CD8-positive, alpha-beta memory T cell (primary cell): ENCODE measurements around the gene WRNIP1. TPM values are rescaled to one million over a fixed set of nuclear protein-coding genes. Genes with fewer than 3 reads are reported as not detected.

ENCODE experiments used
- CTCF ChIA-PET: fragments of 350-600 bp; sonication (Branson Sonifier 250); formaldehyde crosslinking; loops from one replicate; lab custom pipeline; 2021; ENCODE audit warnings: antibody characterized with exemption; lab: Charles Lee
- POLR2A ChIA-PET: fragments of 350-600 bp; sonication (Branson Sonifier 250); formaldehyde crosslinking; loops from one replicate; lab custom pipeline; 2021; ENCODE audit warnings: antibody characterized with exemption; lab: Charles Lee
- DNase-seq, 5 donors: peaks; one replicate each; pipeline versions ENCODE4 v3.0.0 to v3.0.0-alpha.2; 2020 to 2022; ENCODE audit warnings: mixed read lengths in 1 of 5
- H3K27ac ChIP-seq: one replicate; pipeline ENCODE4 v1.7.0; 2013; ENCODE audit warnings: low read depth, mild to moderate bottlenecking, low read length, moderate library complexity
- H3K27me3 ChIP-seq: 2 replicates; pipeline ENCODE4 v1.7.0; 2013; ENCODE audit warnings: low read length, mild to moderate bottlenecking; ENCODE audit not compliant: insufficient read depth, poor library complexity, severe bottlenecking
- H3K36me3 ChIP-seq: 2 replicates; pipeline ENCODE4 v1.7.0; 2013; ENCODE audit warnings: mild to moderate bottlenecking, low read length, moderate library complexity; ENCODE audit not compliant: insufficient read depth
- H3K4me1 ChIP-seq: 2 replicates; pipeline ENCODE4 v1.7.0; 2013; ENCODE audit warnings: mild to moderate bottlenecking, low read length, moderate library complexity; ENCODE audit not compliant: insufficient read depth
- H3K4me3 ChIP-seq: 2 replicates; pipeline ENCODE4 v1.7.0; 2013; ENCODE audit warnings: mild to moderate bottlenecking, low read length
- H3K9me3 ChIP-seq: 2 replicates; pipeline ENCODE4 v1.7.0; 2013; ENCODE audit warnings: mild to moderate bottlenecking, low read length
- H3K27ac Mint-ChIP-seq, 8 donors: one replicate each; pipeline ENCODE4 v1.8.0; 2020 to 2021; ENCODE audit warnings: mixed read lengths in 8 of 8, mild to moderate bottlenecking in 6 of 8, inconsistent platforms in 3 of 8, moderate library complexity in 3 of 8
- H3K27me3 Mint-ChIP-seq, 2 donors: one replicate each; pipeline ENCODE4 v1.8.0; 2020 to 2021; ENCODE audit warnings: mixed read lengths in 2 of 2, mild to moderate bottlenecking in 1 of 2, moderate library complexity in 1 of 2
- H3K36me3 Mint-ChIP-seq, 3 donors: one replicate each; pipeline ENCODE4 v1.8.0; 2020 to 2021; ENCODE audit warnings: mixed read lengths in 3 of 3, inconsistent platforms in 1 of 3, mild to moderate bottlenecking in 1 of 3
- H3K4me1 Mint-ChIP-seq, 3 donors: one replicate each; pipeline ENCODE4 v1.8.0; 2020 to 2021; ENCODE audit warnings: mixed read lengths in 3 of 3, inconsistent platforms in 1 of 3, mild to moderate bottlenecking in 1 of 3
- H3K4me3 Mint-ChIP-seq, 7 donors: one replicate each; pipeline ENCODE4 v1.8.0; 2020 to 2021; ENCODE audit warnings: mixed read lengths in 7 of 7, mild to moderate bottlenecking in 6 of 7, moderate library complexity in 4 of 7, inconsistent platforms in 2 of 7
- H3K9me3 Mint-ChIP-seq, 5 donors: one replicate each; pipeline ENCODE4 v1.8.0; 2020 to 2022; ENCODE audit warnings: mixed read lengths in 5 of 5, mild to moderate bottlenecking in 3 of 5, moderate library complexity in 2 of 5, inconsistent platforms in 1 of 5
- polyA plus RNA-seq: library from polyadenylated mRNA; unstranded; fragments of 300-500 nt; fragmentation: Illumina TruSeq; gene quantifications from one replicate; pipeline ENCODE4 v1.2.3, GENCODE V29; 2021
- total RNA-seq, 2 experiments: library from RNA; stranded (reverse); gene quantifications; one replicate each; pipeline ENCODE4 v1.2.3, GENCODE V29; 2021

The WRNIP1 gene
- total and polyA plus RNA-seq, 3 experiments from 2014 or later: 55.8 to 58.7 (median 58.5) TPM

DNA sequence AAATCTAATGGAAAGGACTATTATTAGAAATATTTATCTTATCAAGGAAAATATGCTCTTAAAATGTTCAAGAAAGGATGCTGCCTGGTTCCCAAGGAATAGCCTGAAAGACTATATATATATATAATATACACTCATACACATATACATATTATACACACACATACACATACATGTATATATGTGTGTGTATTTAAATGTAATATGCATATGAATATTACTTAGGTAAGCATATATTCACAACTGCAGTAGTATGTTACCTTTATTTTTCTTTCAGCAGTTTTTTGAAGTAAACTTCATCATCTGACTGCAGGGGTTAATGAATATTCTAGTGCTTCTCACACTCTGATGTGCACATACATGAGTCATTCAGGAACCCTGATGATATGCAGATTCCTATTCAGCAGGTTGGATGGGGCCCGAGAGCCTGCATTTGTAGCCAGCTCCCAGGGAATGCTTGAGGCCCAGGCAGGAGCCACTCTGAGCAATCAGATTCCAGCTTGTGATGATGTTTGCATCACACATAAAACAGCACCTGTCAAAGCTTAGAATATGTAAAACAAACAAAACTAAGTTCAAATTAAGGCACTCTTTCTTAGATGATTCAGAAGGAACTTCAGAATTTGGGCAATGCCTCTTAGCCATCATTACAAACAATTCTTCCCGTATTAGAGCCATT, 30.6 kb upstream of the WRNIP1 start:
- Histone ChIP-seq H3K36me3 (no peaks in the 10 kb centered on the region), H3K27ac (no peak overlapping the region), H3K27me3 (peaks cover 5% of the 10 kb centered on the region), H3K4me3 (no peak overlapping the region), H3K4me1 (no peaks in the 10 kb centered on the region), H3K9me3 (no peaks in the 10 kb centered on the region)
- CTCF ChIA-PET: interaction anchor here (1.4 kb wide), 1 partner anchor 31 kb away, joined by 3 read pairs; the partner anchor contains the start of gene WRNIP1
- H3K4me1 Mint-ChIP-seq: peaks cover 0 to 3% (median 0%) of the 10 kb centered on the region in 3 donors
- no peaks in the 10 kb centered on the region for H3K36me3 Mint-ChIP-seq
- no peaks in the 10 kb centered on the region for H3K9me3 Mint-ChIP-seq
- no peak for DNase-seq
- no peak overlapping the region for H3K4me3 Mint-ChIP-seq
- peaks cover 2 to 7% of the 10 kb centered on the region in 2 donors for H3K27me3 Mint-ChIP-seq
- H3K27ac Mint-ChIP-seq: no peak overlapping the region
- POLR2A ChIA-PET: no interaction called here

DNA sequence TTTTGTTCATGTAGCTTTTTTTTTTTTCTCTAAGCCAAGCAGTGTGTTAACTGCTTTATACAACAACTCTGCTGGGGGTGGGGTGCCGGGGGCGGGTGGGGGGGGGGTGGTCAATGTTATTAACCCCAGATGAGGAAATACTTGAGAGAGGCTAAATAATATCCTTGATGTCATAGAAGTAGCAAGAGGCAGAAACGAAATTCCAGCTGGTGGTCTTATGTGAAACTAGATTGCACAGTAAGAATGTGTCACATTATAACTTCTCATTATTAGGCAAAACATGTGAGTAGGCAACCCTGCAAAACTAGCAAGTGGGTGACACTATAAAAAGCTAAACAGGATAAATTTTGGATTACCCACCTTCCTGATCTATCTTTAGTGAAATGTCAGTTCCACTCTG, 27.3 kb upstream of the WRNIP1 start:
- Histone ChIP-seq H3K27ac (no peak overlapping the region), H3K27me3 (no peaks in the 10 kb centered on the region), H3K4me1 (no peaks in the 10 kb centered on the region), H3K36me3 (no peaks in the 10 kb centered on the region), H3K4me3 (no peak overlapping the region), H3K9me3 (no peaks in the 10 kb centered on the region)
- Mint-ChIP-seq H3K9me3 (no peaks in the 10 kb centered on the region), H3K27me3 (peaks cover 0 to 4% of the 10 kb centered on the region in 2 donors), H3K4me3 (no peak overlapping the region), H3K27ac (no peak overlapping the region), H3K4me1 (peaks cover 0 to 3% (median 0%) of the 10 kb centered on the region in 3 donors), H3K36me3 (peaks cover 0 to 5% (median 1%) of the 10 kb centered on the region in 3 donors)
- ChIA-PET POLR2A (interaction anchor here (0.7 kb wide), 1 partner anchor 12 kb away, joined by 3 read pairs; no protein-coding TSS in a partner anchor), CTCF (interaction anchor here (0.7 to 3.4 kb wide), 13 partner anchors 9 to 251 kb away, joined by 3 to 31 read pairs (median 3); partner anchors contain the start of genes MYLK4 and SERPINB1)
- no peak for DNase-seq

DNA sequence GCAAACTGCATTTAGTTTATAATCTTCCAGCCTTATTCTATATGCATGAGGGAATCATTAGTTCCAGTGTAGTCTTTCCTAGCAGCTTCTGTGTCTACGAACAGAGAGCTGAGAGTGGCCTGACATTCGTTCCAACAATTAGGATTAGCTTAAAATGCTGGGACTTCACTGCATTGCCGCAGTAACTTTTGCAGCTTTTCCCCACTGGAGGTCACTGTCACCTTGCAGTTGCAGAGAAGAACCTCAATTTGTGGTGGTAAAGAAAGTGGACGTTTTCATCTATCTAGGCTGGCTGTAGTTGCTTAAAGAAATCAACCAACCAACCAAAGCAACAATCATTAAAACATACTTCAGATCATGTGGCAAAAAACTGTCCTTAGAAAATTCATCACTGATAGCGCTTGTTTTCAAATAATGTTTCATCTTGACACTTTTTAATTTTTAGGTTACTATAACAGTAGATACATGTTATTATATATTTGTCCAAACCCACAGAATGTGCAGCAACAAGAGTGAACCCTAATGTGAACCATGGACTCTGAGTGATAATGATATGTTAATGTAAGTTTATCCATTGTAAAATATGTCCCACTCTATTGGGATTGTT, 26.7 kb upstream of the WRNIP1 start:
- Mint-ChIP-seq H3K27ac (no peak overlapping the region), H3K36me3 (peaks cover 0 to 5% (median 2%) of the 10 kb centered on the region in 3 donors), H3K4me3 (no peak overlapping the region), H3K27me3 (peaks cover 3 to 4% of the 10 kb centered on the region in 2 donors), H3K4me1 (peaks cover 0 to 3% (median 0%) of the 10 kb centered on the region in 3 donors), H3K9me3 (no peaks in the 10 kb centered on the region)
- H3K4me3 ChIP-seq: no peak overlapping the region
- peak; percentile 16 to 65 (median 40) for DNase-seq
- CTCF ChIA-PET: interaction anchor here (0.7 to 3.4 kb wide), 13 partner anchors 8 to 251 kb away, joined by 3 to 31 read pairs (median 3); partner anchors contain the start of genes MYLK4 and SERPINB1
- no peaks in the 10 kb centered on the region for H3K27me3 ChIP-seq
- H3K9me3 ChIP-seq: no peaks in the 10 kb centered on the region
- POLR2A ChIA-PET: interaction anchor here (0.7 kb wide), 1 partner anchor 12 kb away, joined by 3 read pairs; no protein-coding TSS in a partner anchor
- no peak overlapping the region for H3K27ac ChIP-seq
- H3K36me3 ChIP-seq: no peaks in the 10 kb centered on the region
- H3K4me1 ChIP-seq: no peaks in the 10 kb centered on the region

DNA sequence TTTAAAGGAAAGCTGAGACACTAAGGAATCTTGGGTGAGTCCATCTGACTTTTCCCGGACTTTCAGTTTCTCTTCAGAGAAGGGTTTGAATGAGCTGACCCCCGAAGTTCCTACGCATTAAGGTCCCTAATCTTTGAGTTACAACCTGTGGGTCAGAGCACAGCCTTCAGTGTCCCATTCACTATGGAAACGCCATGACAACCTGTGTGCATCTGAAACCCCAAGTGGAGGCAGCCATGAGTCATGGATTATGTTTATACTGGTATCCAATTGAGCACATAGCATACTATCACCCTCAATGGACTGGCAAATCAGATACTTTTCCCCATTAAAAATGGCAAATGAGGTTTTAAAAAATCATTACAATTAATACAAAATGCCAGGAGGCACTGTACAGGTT, 25.9 kb upstream of the WRNIP1 start:
- no peak for DNase-seq
- H3K27ac Mint-ChIP-seq: no peak overlapping the region
- ChIA-PET POLR2A (no interaction called here), CTCF (interaction anchor here (1.7 to 3.4 kb wide), 2 partner anchors 11 to 14 kb away, joined by 4 to 31 read pairs; partner anchors contain the start of gene MYLK4)
- peaks cover 0 to 3% (median 0%) of the 10 kb centered on the region in 3 donors for H3K4me1 Mint-ChIP-seq
- Histone ChIP-seq H3K27me3 (no peaks in the 10 kb centered on the region), H3K36me3 (no peaks in the 10 kb centered on the region), H3K27ac (no peak overlapping the region), H3K4me1 (no peaks in the 10 kb centered on the region), H3K9me3 (no peaks in the 10 kb centered on the region), H3K4me3 (no peak overlapping the region)
- no peak overlapping the region for H3K4me3 Mint-ChIP-seq
- H3K9me3 Mint-ChIP-seq: no peaks in the 10 kb centered on the region
- H3K27me3 Mint-ChIP-seq: peaks cover 4 to 8% of the 10 kb centered on the region in 2 donors
- peaks cover 0 to 5% (median 2%) of the 10 kb centered on the region in 3 donors for H3K36me3 Mint-ChIP-seq

DNA sequence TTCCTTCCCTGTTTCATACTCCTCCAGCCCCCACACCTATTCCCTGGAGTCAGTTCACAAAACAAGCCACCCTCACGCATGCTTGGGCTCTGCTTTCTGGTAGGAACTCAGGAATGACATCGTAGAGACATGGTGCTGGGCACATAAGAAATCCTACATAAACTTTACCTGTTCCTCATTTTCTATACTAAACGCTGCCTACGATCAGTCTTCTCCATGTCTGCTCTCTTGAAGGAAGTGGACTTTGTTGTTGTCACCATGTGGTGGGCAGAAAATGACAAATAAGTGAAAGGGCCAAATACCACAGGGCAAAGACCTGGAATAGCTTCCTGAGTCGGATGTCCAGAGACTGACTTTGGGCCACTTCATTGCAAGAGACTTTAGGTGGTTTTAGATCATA, 24.6 kb upstream of the WRNIP1 start:
- no peak overlapping the region for H3K4me3 Mint-ChIP-seq
- no peaks in the 10 kb centered on the region for H3K36me3 ChIP-seq
- H3K27ac ChIP-seq: no peak overlapping the region
- H3K27me3 Mint-ChIP-seq: peaks cover 4 to 15% of the 10 kb centered on the region in 2 donors
- peaks cover 0 to 5% (median 2%) of the 10 kb centered on the region in 3 donors for H3K36me3 Mint-ChIP-seq
- H3K9me3 Mint-ChIP-seq: no peaks in the 10 kb centered on the region
- no peaks in the 10 kb centered on the region for H3K4me1 ChIP-seq
- POLR2A ChIA-PET: no interaction called here
- peaks cover 0 to 3% (median 0%) of the 10 kb centered on the region in 3 donors for H3K4me1 Mint-ChIP-seq
- no peak for DNase-seq
- no peaks in the 10 kb centered on the region for H3K9me3 ChIP-seq
- H3K27ac Mint-ChIP-seq: no peak overlapping the region
- no peaks in the 10 kb centered on the region for H3K27me3 ChIP-seq
- CTCF ChIA-PET: interaction anchor here (1.7 to 3.4 kb wide), 2 partner anchors 10 to 13 kb away, joined by 4 to 31 read pairs; partner anchors contain the start of gene MYLK4
- no peak overlapping the region for H3K4me3 ChIP-seq

DNA sequence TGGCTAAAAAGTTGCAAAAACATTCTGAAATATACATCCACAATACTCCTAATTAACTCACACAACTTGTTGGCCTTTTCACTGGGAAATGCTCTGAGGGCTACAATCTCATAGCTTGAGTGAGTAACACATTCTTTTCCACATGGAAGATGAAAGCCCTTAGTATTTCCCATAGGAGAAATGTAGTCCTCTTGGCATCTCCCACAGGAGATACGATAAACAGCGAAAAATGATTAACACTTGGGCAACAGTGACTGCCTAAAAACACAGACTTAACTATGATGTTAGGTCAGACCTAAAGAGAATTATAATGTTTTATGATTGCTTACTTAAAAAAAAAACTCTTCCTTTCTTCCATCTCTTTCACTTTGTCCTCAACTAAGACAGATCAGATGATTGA, 23.4 kb upstream of the WRNIP1 start:
- no peaks in the 10 kb centered on the region for H3K27me3 ChIP-seq
- no peak overlapping the region for H3K4me3 Mint-ChIP-seq
- H3K4me1 ChIP-seq: no peaks in the 10 kb centered on the region
- H3K27me3 Mint-ChIP-seq: peaks cover 4 to 15% of the 10 kb centered on the region in 2 donors
- no peaks in the 10 kb centered on the region for H3K36me3 ChIP-seq
- ChIA-PET POLR2A (no interaction called here), CTCF (no interaction called here)
- no peak overlapping the region for H3K27ac ChIP-seq
- peaks cover 0 to 3% (median 0%) of the 10 kb centered on the region in 3 donors for H3K4me1 Mint-ChIP-seq
- no peak for DNase-seq
- no peaks in the 10 kb centered on the region for H3K9me3 Mint-ChIP-seq
- H3K9me3 ChIP-seq: no peaks in the 10 kb centered on the region
- no peak overlapping the region for H3K27ac Mint-ChIP-seq
- H3K36me3 Mint-ChIP-seq: peaks cover 0 to 5% (median 2%) of the 10 kb centered on the region in 3 donors
- H3K4me3 ChIP-seq: no peak overlapping the region

DNA sequence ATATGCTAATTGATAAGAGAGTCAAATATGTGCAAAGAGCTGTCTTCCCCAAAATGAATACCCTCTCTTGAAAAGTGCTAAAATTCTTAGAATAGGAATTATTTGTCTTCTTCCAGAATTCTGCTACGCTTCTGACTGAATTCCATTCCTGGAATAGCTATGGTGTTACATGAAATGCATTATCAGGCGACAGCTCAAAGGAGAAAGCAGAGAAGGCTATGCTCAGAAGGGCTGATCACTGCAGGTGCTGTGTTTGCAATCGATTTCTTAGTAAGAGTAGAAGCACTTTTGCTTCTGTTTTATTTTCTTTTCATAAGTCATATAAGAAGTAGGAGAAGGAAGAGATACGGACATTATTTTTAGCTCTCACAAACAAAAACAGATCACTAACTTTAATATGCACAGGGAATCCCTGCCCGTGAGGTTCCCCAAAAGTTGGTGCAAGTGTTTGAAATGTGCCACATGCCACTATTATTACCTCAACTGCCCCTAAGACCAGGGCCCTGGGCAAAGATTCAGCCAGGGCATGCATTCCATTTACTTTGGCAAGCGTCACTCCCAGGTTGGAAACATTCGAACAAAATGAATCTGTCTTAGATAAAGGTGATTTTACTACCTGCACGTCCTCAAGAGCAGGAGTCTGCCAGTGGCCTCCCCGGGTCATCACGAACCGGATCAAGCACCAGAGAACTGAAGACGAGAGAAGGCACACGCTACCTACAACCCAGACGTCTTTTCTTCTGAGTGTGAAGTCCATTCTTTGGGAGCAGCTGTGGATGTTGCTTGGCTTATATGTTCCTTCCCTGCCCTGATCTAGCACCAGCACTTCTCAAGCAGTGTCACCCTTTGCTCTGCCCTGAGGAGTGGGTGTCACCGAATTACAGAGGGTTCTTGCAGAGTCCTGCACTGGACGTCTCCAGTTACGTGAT, 21.6 kb upstream of the WRNIP1 start:
- H3K9me3 Mint-ChIP-seq: no peaks in the 10 kb centered on the region
- ChIA-PET CTCF (interaction anchor here (1.2 kb wide), 1 partner anchor 14 kb away, joined by 3 read pairs; no protein-coding TSS in a partner anchor), POLR2A (interaction anchor here (0.6 kb wide), 1 partner anchor 1318 kb away, joined by 10 read pairs; no protein-coding TSS in a partner anchor)
- peaks cover 4 to 15% of the 10 kb centered on the region in 2 donors for H3K27me3 Mint-ChIP-seq
- no peaks in the 10 kb centered on the region for H3K27me3 ChIP-seq
- H3K4me1 Mint-ChIP-seq: no peaks in the 10 kb centered on the region
- H3K36me3 Mint-ChIP-seq: peaks cover 0 to 5% (median 2%) of the 10 kb centered on the region in 3 donors
- H3K9me3 ChIP-seq: no peaks in the 10 kb centered on the region
- no peak overlapping the region for H3K27ac ChIP-seq
- H3K36me3 ChIP-seq: no peaks in the 10 kb centered on the region
- DNase-seq: no peak
- no peak overlapping the region for H3K4me3 ChIP-seq
- no peak overlapping the region for H3K4me3 Mint-ChIP-seq
- H3K4me1 ChIP-seq: no peaks in the 10 kb centered on the region
- H3K27ac Mint-ChIP-seq: no peak overlapping the region
